Measurements from ENCODE around the gene OTUD1.

GRCh38 chr10:23442936-23443335, 4.1 kb downstream of the OTUD1 start:
- TF ChIP-seq CTCF (IDR thresholded peaks at IDR 0.05) (no peak), POLR2A (IDR thresholded peaks at IDR 0.05) (no peak)
